Measurements from ENCODE around the gene ACP7. TPM values are rescaled to one million over a fixed set of nuclear protein-coding genes. Genes with fewer than 3 reads are reported as not detected.
"Not testable (repeated sequence)": the region's sequence is repeated elsewhere in the genome, so short reads cannot be mapped to it uniquely, and the experiment has no call there.

The ACP7 gene
- total RNA-seq, 1 donor from 2014 or later: not detected

DNA sequence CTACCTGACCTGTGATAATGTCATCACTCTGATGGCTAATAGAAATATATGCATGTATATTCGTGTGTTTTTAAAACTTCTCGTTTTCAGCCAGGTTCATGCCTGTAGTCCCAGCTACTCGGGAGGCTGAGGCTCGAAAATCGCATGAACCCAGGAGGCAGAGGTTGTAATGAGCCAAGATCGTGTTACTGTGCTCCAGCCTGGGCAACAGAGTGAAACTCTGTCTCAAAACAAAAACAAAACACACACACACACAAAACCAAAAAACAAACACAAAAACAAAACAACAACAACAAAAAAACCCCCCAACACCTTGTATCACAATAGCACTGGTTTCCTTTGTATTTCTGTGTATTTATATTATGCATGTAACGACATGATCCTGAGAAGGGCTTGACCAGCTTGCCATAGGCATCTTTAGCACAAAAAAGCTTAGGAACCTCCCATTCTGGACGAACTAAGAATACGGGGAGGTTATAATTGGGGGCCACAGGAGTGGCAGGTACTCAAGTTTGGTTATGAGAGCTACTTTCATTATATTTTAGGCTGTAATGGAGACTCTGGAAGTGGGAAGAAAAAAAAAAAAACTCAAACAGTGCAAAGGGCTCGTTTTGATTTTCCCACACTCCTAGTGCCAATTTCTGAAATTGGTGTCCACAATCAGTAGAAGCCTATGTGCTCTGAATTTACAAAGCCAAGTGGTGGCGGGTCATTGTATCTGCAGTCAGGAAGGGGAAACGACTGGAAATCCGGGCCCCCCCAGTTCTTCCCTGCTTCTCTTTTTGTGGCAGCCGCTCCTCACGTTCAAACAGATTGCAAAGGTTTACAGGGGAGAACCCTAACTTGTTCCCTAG lies 1.2 kb upstream of the ACP7 start:
- Mint-ChIP-seq H3K36me3 (ENCODE audit: low read depth) (no peaks in the 10 kb centered on the region), H3K9me3 (no peaks in the 10 kb centered on the region), H3K27ac (no peak overlapping the region), H3K4me1 (ENCODE audit: low read depth) (peaks cover 5% of the 10 kb centered on the region), H3K4me3 (ENCODE audit: low read depth) (no peak overlapping the region), H3K27me3 (ENCODE audit: low read depth) (peaks cover 44% of the 10 kb centered on the region)
- no peak for DNase-seq (ENCODE audit: low spot score)
- intact Hi-C loops (cut with micrococcal nuclease): no loop called here

GRCh38 chr19:39083599-39083982 lies 577 bp upstream of the ACP7 start:
- H3K36me3 Mint-ChIP-seq (ENCODE audit: low read depth): no peaks in the 10 kb centered on the region
- no peak overlapping the region for H3K27ac Mint-ChIP-seq
- intact Hi-C loops (cut with micrococcal nuclease): no loop called here
- no peak for DNase-seq (ENCODE audit: low spot score)
- H3K4me3 Mint-ChIP-seq (ENCODE audit: low read depth): no peak overlapping the region
- peaks cover 5% of the 10 kb centered on the region for H3K4me1 Mint-ChIP-seq (ENCODE audit: low read depth)
- no peaks in the 10 kb centered on the region for H3K9me3 Mint-ChIP-seq
- peaks cover 44% of the 10 kb centered on the region for H3K27me3 Mint-ChIP-seq (ENCODE audit: low read depth)

GRCh38 chr19:39084732-39085080 lies 538 bp downstream of the ACP7 start:
- Mint-ChIP-seq H3K4me1 (ENCODE audit: low read depth) (peaks cover 5% of the 10 kb centered on the region), H3K9me3 (no peaks in the 10 kb centered on the region), H3K27ac (no peak overlapping the region), H3K36me3 (ENCODE audit: low read depth) (no peaks in the 10 kb centered on the region), H3K4me3 (ENCODE audit: low read depth) (no peak overlapping the region), H3K27me3 (ENCODE audit: low read depth) (peaks cover 42% of the 10 kb centered on the region)
- intact Hi-C loops (cut with micrococcal nuclease): no loop called here
- no peak for DNase-seq (ENCODE audit: low spot score)

GRCh38 chr19:39085392-39085791 lies 1.2 kb downstream of the ACP7 start:
- peaks cover 42% of the 10 kb centered on the region for H3K27me3 Mint-ChIP-seq (ENCODE audit: low read depth)
- intact Hi-C loops (cut with micrococcal nuclease): no loop called here
- DNase-seq (ENCODE audit: low spot score): no peak
- no peaks in the 10 kb centered on the region for H3K9me3 Mint-ChIP-seq
- H3K36me3 Mint-ChIP-seq (ENCODE audit: low read depth): no peaks in the 10 kb centered on the region
- H3K4me1 Mint-ChIP-seq (ENCODE audit: low read depth): peaks cover 5% of the 10 kb centered on the region
- H3K27ac Mint-ChIP-seq: no peak overlapping the region
- H3K4me3 Mint-ChIP-seq (ENCODE audit: low read depth): no peak overlapping the region

- H3K4me1 Mint-ChIP-seq (ENCODE audit: low read depth): peaks cover 3% of the 10 kb centered on the region
- intact Hi-C loops (cut with micrococcal nuclease): no loop called here
- no peaks in the 10 kb centered on the region for H3K36me3 Mint-ChIP-seq (ENCODE audit: low read depth)
- H3K27ac Mint-ChIP-seq: no peak overlapping the region
- H3K27me3 Mint-ChIP-seq (ENCODE audit: low read depth): peaks cover 37% of the 10 kb centered on the region
- H3K4me3 Mint-ChIP-seq (ENCODE audit: low read depth): no peak overlapping the region
- no peaks in the 10 kb centered on the region for H3K9me3 Mint-ChIP-seq
- DNase-seq (ENCODE audit: low spot score): no peak
Observed at GRCh38 chr19:39086386-39086785, 2.2 kb downstream of the ACP7 start.

- Mint-ChIP-seq H3K4me3 (ENCODE audit: low read depth) (no peak overlapping the region), H3K27me3 (ENCODE audit: low read depth) (peaks cover 29% of the 10 kb centered on the region), H3K9me3 (no peaks in the 10 kb centered on the region), H3K4me1 (ENCODE audit: low read depth) (peaks cover 3% of the 10 kb centered on the region), H3K36me3 (ENCODE audit: low read depth) (no peaks in the 10 kb centered on the region), H3K27ac (no peak overlapping the region)
- intact Hi-C loops (cut with micrococcal nuclease): no loop called here
- DNase-seq (ENCODE audit: low spot score): no peak
Observed at GRCh38 chr19:39087907-39088686, 3.9 kb downstream of the ACP7 start.

- H3K4me3 Mint-ChIP-seq (ENCODE audit: low read depth); H3K9me3 Mint-ChIP-seq; H3K27ac Mint-ChIP-seq; H3K36me3 Mint-ChIP-seq (ENCODE audit: low read depth); H3K4me1 Mint-ChIP-seq (ENCODE audit: low read depth); intact Hi-C loops (cut with micrococcal nuclease); DNase-seq (ENCODE audit: low spot score): not testable (repeated sequence)
- peaks cover 22% of the 10 kb centered on the region for H3K27me3 Mint-ChIP-seq (ENCODE audit: low read depth)
Observed at GRCh38 chr19:39090016-39090415, 5.8 kb downstream of the ACP7 start.

GRCh38 chr19:39090881-39091280 lies 6.7 kb downstream of the ACP7 start:
- Mint-ChIP-seq H3K9me3 (no peaks in the 10 kb centered on the region), H3K27me3 (ENCODE audit: low read depth) (peaks cover 17% of the 10 kb centered on the region), H3K4me3 (ENCODE audit: low read depth) (no peak overlapping the region), H3K27ac (no peak overlapping the region), H3K36me3 (ENCODE audit: low read depth) (no peaks in the 10 kb centered on the region), H3K4me1 (ENCODE audit: low read depth) (peaks cover 3% of the 10 kb centered on the region)
- no peak for DNase-seq (ENCODE audit: low spot score)
- intact Hi-C loops (cut with micrococcal nuclease): no loop called here

DNA sequence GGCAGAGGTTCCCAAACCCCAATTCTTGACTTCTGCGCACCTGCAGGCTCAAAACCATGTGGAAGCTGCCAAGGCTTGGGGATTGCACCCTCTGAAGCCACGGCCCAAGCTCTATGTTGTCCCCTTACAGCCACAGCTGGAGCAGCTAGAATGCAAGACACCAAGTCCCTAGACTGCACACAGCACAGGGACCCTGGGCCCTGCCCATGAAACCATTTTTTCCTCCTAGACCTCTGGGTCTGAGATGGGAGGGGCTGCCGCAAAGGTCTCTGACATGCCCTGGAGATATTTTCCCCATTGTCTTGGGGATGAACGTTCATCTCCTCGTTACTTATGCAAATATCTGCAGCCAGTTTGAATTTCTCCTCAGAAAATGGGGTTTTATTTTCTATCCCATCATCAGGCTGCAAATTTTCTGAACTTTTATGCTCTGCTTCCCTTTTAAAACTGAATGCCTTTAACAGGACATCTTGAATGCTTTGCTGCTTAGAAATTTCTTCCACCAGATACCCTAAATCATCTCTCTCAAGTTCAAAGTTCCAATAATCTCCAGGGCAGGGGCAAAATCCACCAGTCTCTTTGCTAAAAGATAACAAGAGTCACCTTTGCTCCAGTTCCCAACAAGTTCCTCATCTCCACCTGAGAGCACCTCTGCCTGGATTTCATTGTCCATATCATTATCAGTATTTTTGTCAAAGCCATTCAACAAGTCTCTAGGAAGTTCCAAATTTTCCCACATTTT lies 11.8 kb downstream of the ACP7 start:
- H3K4me3 Mint-ChIP-seq (ENCODE audit: low read depth); intact Hi-C loops (cut with micrococcal nuclease); H3K36me3 Mint-ChIP-seq (ENCODE audit: low read depth); H3K27ac Mint-ChIP-seq; DNase-seq (ENCODE audit: low spot score); H3K9me3 Mint-ChIP-seq; H3K4me1 Mint-ChIP-seq (ENCODE audit: low read depth): not testable (repeated sequence)
- H3K27me3 Mint-ChIP-seq (ENCODE audit: low read depth): peaks cover 34% of the 10 kb centered on the region

DNA sequence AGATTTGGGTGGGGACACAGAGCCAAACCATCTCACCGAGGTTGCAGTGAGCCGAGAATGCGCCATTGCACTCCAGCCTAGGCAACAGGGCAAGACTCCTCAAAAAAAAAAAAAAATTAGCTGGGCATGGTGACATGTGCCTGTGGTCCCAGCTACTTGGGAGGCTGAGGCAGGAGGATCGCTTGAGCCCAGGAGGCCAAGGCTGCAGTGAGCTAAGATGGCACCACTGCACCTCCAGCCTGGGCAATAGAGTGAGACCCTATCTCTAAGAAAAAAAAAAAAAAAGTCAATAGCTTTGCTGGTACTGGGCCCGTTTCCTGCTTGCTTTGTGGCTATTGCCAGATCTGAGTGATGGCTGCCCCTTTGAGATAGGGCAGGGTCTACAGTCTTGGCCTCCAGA lies 13.1 kb downstream of the ACP7 start:
- Mint-ChIP-seq H3K4me3 (ENCODE audit: low read depth) (no peak overlapping the region), H3K36me3 (ENCODE audit: low read depth) (no peaks in the 10 kb centered on the region), H3K9me3 (no peaks in the 10 kb centered on the region), H3K27ac (no peak overlapping the region), H3K4me1 (ENCODE audit: low read depth) (peaks cover 3% of the 10 kb centered on the region), H3K27me3 (ENCODE audit: low read depth) (peaks cover 32% of the 10 kb centered on the region)
- intact Hi-C loops (cut with micrococcal nuclease): no loop called here
- no peak for DNase-seq (ENCODE audit: low spot score)

- Mint-ChIP-seq H3K36me3 (ENCODE audit: low read depth) (no peaks in the 10 kb centered on the region), H3K4me1 (ENCODE audit: low read depth) (peaks cover 3% of the 10 kb centered on the region), H3K27me3 (ENCODE audit: low read depth) (peaks cover 32% of the 10 kb centered on the region), H3K9me3 (no peaks in the 10 kb centered on the region), H3K27ac (no peak overlapping the region), H3K4me3 (ENCODE audit: low read depth) (no peak overlapping the region)
- intact Hi-C loops (cut with micrococcal nuclease): no loop called here
- DNase-seq (ENCODE audit: low spot score): no peak
Observed at GRCh38 chr19:39097721-39098120, 13.6 kb downstream of the ACP7 start.

DNA sequence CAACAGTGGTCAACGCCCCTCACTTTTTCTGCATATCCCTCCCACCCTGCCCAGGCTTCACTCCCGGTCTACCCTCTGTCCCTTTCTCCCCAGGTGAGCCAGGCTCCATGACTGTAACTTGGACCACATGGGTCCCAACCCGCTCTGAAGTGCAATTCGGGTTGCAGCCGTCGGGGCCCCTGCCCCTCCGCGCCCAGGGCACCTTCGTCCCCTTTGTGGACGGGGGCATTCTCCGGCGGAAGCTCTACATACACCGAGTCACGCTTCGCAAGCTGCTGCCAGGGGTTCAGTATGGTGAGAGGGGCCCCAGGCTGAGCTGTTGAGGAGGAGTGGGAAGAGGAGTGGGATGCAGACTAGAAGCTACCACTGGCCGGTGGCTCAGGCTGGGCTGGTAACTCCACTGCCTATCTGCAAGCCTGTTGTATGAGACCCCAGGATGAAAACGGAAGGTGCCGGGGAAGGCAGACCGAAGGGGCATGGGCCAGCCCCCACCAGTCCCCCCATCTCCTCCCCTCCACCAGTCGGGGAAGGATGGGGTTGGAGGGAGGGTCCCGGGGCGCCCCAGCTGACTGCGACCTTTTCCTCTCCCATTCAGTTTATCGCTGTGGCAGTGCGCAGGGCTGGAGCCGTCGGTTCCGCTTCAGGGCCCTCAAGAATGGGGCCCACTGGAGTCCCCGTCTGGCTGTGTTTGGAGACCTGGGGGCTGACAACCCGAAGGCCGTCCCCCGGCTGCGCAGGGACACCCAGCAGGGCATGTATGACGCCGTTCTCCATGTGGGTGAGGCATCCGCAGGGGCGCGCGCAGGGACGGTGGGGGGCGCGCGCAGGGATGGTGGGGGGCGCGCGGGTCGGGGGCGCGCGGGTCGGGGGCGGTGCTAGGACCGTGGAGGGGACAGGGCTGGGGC lies 14.4 kb downstream of the ACP7 start:
- Mint-ChIP-seq H3K27ac (no peak overlapping the region), H3K4me1 (ENCODE audit: low read depth) (peaks cover 3% of the 10 kb centered on the region), H3K36me3 (ENCODE audit: low read depth) (no peaks in the 10 kb centered on the region), H3K27me3 (ENCODE audit: low read depth) (peaks cover 29% of the 10 kb centered on the region), H3K9me3 (no peaks in the 10 kb centered on the region), H3K4me3 (ENCODE audit: low read depth) (no peak overlapping the region)
- intact Hi-C loops (cut with micrococcal nuclease): no loop called here
- no peak for DNase-seq (ENCODE audit: low spot score)

All from activated T-helper 2 cell treated with anti-CD3 and anti-CD28 coated beads, Interferon-gamma antibody, Interleukin-2, Interleukin-4, amounts not matched to agents 10 μg/mL and 5 μg/mL and 100 μg/mL, durations not matched to agents 14 hours and 24 hours and 36 hours (primary cell).